ENCODE measurements around the gene APOL2.
"Not testable (repeated sequence)": the region's sequence is repeated elsewhere in the genome, so short reads cannot be mapped to it uniquely, and the experiment has no call there.

APOL2 gene

DNA sequence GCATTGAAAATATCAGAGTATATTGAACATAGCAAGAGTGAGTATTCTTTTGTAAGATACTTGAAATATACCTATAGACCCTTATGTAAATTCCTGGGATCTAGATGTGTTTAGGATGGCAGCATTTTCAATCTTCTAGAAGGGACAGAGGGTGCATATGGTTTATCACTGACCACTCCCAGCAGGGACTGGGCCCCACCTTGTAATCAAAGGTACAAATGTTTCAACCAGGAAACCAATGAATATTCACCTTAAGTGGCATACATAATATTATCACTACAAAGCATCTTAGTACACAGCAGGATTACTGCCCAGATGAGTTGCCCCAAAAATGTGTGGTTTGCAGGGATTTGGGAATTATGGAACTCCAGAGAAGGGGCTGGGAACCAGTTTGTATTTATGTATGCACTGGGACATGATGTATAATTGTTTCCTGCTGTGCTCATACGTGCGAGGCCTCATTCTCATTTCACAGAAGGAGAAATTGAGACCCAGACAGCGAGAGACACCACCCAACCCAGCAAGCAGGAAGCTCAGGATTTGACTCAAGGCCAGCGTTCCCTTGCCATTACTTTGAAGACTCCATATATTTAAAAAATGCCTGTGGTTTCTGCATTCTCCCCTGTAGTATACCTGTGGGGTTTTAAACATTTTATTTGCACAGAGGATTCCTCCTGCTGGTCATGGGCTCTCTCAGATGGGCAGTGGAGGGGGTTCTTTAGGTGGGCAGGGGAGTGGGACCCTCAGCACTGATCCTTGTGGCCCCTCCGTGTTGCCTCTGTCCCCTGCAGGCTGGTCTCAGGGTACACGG lies 42.9 kb downstream of the APOL2 start:
- DNase-seq, result no peak

DNA sequence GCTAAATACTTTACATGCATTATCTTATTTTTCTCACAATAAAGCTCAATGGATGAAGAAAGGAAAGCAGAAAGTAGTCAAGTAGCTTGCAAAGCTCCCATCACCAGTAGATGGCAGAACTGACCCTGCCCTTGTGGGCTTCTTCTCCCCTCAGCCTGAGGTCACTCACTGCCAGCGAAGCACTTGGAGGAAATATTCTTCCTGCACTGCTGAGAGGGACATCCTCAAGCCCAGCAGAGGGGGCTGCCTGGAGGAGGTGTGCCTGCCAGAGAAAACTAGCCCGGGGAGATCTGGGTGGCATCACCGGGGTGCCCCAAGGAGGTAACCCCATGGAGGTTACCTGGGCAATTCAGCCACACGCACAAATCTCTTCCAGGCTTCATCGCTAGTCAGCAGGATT lies 44.4 kb downstream of the APOL2 start:
- DNase-seq, result no peak

DNA sequence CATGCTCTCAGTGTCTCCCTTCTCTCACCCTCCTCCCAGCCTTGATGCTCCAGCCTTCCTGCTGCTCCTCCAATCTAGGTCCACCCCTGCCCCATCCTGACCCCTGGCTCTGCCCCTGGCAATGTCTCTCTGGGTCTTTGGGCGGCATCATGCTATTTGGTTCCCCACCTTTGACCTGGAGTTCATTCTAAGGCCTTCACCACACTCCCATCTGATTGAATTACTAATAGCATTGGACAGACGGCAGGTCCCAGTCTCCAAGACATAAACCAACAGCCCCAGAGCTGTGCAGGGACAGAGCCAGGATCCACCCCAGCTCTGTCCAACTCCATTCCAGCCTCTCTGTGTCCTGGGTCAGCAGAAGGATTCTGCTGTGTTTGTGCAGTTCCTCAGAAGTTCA lies 44.9 kb downstream of the APOL2 start:
- DNase-seq, result no peak

DNA sequence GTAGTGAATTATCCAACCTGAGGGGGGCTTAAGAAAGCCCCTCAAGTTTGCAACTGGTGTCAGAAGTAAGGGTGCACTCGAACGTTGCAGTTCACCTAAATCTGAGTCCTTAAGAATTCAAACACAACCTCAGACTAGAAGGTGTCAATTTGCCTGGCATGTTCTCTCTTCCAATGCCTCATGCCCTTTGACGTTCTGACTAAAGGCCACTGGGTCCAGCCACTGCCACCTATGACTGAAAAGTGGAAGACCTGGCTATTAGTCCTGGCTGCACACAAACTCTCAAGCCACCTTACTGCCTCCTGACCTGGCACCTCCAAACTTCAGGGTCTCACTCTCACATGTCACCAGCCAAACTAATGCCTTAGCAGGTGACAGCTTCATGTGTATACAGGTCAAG lies 45.8 kb downstream of the APOL2 start:
- DNase-seq, result no peak

DNA sequence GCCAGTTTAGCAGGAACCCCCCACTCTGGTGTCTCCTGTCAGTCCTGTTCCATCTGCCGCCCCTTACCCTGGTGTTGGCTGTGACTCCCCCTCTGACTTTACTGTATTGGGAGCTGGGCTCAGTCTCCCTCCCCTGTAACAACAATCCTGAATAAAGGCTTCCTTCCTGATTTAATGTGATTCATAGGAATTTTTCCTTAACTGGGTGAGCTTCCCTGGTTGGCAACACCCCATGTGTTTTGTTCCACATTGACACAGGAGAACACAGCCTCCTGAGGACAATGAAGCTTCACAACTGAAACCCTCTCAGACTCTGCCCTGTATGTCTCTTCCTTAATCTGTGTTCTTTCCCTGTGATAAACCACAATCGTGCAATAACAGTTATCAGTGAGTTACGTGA lies 46.2 kb downstream of the APOL2 start:
- no peak for DNase-seq

DNA sequence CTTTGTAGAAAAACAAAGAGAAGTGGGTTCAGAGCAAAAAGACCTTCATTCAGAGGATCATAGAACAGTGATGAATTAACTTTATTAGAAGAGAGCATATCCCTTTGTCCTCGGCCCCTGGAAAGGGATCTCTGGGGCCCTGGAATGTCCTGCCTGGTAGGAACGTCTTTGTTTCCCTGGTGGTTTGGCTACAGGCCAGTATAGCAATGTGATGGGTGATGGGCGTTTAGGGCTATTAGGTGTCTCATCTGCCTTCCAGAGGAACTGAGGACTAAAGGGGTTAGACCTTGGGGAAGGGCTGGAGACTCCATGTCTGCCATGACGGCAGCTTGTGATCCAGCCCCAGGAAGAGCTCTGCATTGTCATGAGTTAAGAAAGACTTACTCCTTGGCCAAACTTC lies 46.8 kb downstream of the APOL2 start:
- DNase-seq, result no peak

DNA sequence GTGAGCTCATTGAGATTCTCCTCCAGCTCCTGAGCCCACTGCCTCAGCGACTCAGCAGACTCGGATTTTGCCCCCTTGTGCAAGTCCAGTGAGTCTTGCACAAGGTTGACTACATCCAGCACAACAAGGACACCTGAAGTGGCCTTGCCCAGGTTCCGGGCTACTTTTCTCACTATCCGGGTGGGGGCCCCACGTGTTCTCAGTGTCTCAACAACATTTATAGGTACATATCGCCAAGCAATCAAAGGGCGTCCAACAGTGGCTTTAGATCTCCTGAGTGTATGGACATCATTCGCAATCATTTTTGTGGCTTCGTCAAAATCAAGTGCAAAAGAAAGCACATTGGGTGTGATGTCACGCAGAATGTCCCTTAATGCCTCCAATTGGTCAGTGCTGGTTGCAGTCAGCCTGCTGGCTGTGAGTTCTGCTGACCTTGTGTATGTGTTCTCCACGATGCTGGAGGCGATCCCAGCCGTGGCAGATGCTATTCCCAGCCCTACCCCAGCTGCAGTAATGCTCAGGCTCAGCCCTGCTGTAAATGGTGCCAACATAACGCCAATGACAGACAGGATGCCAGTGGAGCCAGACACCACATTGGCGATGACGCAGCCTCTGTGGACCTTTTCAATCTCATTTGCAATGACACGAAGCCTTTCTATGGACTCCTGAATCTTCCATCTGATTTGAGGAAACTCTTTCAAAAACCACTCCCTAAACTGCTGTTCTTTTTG lies 48.1 kb downstream of the APOL2 start:
- no peak for DNase-seq

DNA sequence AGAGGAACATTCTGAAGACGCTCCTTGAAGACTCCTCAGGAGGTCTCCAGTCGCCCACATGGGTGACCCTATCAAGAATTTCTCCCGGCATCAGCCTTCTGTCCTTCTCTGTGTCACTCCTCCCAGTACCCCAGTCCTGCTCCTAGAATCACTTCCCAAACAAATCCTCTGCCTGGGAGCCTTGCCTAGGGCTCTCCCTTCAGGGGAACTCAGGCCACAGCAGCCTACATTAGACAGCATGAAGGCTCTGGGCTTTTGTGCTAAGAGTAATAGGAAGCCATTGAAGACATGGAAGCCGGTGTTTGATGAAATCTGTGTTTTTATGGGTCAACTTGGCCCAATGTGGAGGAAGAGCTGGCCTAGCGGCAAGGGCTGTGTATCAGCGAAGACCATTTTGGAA lies 51.5 kb downstream of the APOL2 start:
- not testable (repeated sequence) for DNase-seq

DNA sequence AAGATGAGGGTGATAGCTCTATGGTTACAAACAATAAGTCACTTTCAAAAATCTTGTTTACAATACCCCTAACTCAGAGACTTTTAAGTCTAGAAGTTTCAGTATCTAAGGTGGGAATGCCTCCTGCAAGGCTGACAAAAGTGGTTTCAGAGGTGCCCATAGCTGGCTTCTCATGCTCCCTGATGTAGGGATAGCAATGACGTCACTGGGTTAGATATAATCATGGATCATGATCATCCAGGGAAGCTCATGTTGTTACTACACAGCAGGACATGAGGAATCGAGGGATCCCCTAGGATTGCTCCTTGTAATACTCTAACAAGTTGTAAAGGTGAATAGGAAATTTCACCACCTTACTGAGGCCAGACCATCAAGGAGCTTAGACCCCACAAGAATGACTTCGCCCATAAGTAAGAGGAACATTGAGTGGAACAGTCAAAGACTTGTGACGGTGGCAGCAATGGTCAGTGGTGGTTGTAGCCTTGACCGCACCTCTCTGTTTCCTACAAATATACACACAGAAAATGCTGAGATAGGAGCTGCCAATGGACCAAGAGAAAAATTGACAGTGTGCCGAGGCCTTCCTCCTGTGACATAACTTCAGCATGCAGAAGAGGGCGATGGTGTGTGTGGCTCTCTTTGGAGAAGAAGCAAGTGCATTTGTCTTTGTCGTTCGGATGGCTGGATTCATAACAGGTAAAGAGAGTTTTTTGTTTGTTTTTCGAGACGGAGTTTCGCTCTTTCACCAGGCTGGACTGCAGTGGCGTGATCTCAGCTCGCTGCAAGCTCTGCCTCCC lies 53.3 kb downstream of the APOL2 start:
- no peak for DNase-seq

DNA sequence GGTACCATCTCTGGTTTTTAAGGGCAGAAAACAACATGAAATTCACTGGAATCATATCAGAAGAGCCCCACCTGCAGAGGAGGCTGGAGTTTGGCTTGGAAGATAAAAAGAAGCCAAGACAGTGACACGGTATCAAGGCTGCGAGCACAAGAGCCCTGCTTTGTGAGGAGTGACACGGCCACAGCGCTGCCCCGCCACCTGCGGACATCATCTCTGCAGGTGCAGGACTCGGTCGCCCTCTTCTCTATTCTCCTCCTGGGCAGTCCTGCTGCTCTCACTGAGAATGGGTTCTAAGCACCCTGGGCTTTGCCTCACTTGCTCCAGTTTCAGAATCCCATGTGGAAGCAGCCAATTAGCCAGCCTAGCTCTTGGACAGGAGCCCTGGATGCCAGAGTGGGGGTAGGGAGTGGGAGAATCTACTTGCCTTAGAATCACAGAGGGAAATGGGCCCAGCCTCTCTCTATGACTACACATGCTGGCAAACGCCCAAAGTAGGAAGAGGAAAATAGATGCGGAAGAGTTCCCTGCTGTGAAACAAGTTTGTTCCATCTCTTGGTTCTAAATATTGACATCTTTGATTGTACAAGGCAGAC lies 54.8 kb downstream of the APOL2 start:
- no peak for DNase-seq

DNA sequence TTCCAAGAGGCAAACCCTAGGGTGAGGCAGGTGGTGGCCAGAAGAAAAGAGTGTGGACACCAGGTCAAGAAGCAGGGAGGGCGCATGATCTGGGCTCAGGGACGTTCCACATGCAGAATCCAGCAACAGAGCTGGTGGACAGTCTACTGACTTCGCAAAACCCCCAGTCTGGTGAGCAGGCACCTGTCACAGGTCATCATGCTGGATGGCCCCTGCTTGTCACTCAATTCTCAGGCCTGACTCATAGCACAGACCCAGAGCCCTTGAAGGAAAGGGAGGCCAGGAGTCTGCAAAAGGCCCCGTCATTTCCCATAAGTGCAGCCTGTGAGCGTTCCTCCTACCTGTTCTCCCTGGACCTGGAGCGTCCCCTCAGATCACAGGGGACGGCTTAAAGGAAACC lies 55.9 kb downstream of the APOL2 start:
- no peak for DNase-seq

DNA sequence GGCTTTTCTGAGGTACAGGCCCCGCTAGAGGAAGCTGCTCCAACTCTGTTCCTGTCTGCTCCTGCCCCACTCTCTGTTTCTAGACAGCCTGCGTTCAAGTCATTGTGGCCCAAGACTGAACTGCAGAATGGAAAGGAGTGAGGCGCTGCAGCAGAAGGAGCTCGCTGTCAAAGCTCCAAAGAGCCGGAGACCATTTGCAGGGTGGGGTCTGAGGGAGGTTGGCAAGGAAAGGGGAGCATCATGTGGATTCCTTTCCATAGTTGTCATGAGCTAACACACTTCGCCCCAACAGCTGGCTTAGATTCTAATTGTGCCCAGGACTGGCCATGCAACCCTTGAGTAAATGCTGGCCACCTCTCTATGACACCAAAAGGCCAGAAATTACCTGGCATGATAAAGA lies 56.5 kb downstream of the APOL2 start:
- no peak for DNase-seq

DNA sequence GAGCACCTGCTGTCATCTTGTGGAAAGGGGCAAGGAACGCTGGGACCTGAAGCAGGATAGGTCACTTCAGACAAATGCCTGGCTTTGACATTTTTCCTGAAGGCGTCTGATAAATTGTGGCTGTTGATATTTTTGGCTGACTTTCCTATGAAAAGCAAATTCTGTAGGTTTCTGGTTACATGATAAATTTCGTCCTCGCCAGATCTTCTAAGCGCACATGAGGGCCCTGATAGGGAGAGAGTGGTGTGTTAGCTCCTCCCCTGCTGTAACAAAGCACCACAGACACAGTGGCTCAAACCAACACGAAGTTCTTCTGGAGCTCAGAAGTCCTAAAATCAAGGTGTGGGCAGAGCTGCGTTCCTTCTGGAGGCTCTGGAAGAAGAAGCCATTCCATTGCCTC lies 57.3 kb downstream of the APOL2 start:
- DNase-seq, result no peak

DNA sequence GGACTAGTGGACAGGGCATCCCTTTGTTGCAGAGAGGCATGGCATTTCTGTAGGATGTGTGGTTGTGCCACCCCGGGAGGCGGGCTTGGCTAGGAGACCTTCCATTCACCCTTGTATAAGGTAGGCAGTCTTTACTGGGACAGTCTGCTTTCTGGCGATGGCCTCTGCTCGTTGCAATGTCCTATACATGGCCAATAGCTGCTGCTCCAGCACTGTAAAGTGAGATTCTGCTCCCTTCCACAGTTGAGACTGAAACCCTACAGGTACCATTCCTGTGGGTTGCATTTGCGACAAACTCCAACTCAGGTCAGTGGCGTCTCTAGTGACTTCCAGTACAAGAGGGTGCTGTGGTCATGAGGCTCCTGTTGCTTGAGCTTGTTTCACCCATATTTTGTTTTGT lies 58.4 kb downstream of the APOL2 start:
- DNase-seq, result no peak

DNA sequence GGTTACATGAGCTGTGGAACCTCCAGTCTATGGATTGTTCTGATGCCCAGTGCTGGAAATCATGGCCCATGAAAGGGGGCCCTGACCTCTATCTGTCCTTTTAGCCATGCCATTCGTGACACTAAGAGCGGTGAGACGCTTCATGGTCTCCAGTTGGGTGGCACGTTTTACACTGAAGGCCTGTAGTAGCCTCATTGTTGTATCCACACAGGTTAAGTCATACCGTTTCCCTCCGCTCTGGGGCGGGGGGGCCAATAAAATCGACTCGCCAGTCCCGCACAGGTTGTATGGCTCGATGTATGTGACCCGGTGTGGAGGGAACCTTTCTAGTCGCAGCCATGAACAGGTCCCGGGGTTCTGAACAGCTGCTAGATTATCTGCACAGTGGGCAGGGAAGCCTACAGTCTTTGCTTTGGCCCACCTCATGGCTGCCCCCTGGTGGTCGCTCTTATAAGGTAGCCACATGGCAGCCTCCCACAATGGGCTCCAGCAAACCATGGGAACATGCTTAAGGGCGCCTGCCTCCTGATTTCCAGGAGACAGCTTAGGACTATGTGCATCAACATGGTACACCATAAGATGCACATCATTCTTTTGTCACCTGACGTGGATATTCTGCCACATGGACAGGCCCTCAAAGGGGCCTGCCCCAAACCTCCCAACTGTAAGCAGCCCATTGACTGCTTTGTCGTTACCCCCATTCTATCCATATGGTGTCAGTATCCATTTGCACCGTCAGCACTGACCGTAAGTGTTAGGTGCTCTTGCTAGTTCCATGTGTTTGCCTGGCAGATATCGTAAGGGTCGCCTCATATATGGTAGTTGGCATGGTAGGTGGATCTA lies 59.1 kb downstream of the APOL2 start:
- DNase-seq, result peak in 1 of 2 experiments; percentile 4

DNA sequence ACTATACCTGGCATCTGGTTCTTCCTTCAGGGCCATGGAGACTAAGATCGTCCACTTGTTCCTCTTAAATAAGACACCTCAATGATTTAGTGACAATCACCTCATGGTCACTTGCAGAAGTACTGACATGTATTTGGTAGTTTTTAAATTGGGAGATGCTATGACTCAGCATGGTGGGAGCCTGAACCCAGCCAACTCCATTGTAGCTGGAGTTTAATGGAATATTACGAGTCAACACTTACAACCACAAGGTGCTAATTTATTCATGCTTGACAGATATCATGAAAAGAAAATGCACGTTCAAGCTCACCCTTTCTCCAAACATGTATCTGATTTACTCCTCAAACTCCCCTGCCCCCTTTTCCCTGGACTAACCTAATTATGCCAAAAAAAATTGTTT lies 62.2 kb downstream of the APOL2 start:
- DNase-seq, result no peak

Measured in NCI-H187 (cell line).